Gastroesophageal sphincter (tissue), 3 donors: Measurements from ENCODE around the gene KCNK6.

Experiments used
- CTCF ChIP-seq, 4 experiments: fragments of 200-600 bp in 2 of 4; fragments of 450-650 bp in 2 of 4; sonication (generic) in 1 of 4; IDR thresholded peaks; one replicate each; pipeline ENCODE4 v1.5.1; 2017 to 2019; ENCODE audit warnings: antibody characterized with exemption in 4 of 4, mild to moderate bottlenecking in 2 of 4, moderate library complexity in 2 of 4
- EP300 ChIP-seq: sonication (generic); formaldehyde crosslinking; IDR thresholded peaks from one replicate; pipeline ENCODE4 v1.6.1; 2017; ENCODE audit warnings: antibody characterized with exemption, mild to moderate bottlenecking
- POLR2A ChIP-seq, 2 donors: fragments of 450-650 bp; IDR thresholded peaks; one replicate each; pipeline ENCODE4 v1.6.1; 2017; ENCODE audit warnings: antibody characterized with exemption in 2 of 2, mild to moderate bottlenecking in 2 of 2, moderate library complexity in 1 of 2
- POLR2AphosphoS5 ChIP-seq: sonication (generic); formaldehyde crosslinking; IDR thresholded peaks from one replicate; pipeline ENCODE4 v1.6.1; 2017; ENCODE audit warnings: antibody characterized with exemption

GRCh38 chr19:38280030-38280921 is 39.4 kb upstream of the KCNK6 start:
- TF ChIP-seq CTCF (IDR thresholded peaks at IDR 0.05) (no peak), EP300 (no peak), POLR2A (IDR thresholded peaks at IDR 0.05) (no peak), POLR2AphosphoS5 (no peak)
